Sigmoid colon (tissue), 7 donors: ENCODE data around the gene ZNF79. TPM values are rescaled to one million over a fixed set of nuclear protein-coding genes. Genes with fewer than 3 reads are reported as not detected.

ENCODE experiments used
- DNase-seq: peaks from one replicate; pipeline ENCODE4 v3.0.0-alpha.2; 2019
- H3K27ac ChIP-seq, 4 donors: fragments of 200-600 bp; sonication (generic); one replicate each; pipeline ENCODE4 v1.5.1; 2016 to 2019; ENCODE audit warnings: mild to moderate bottlenecking in 1 of 4
- H3K27me3 ChIP-seq, 3 donors: fragments of 200-600 bp; sonication (generic); one replicate each; pipeline ENCODE4 v1.5.1; 2019; ENCODE audit warnings: mild to moderate bottlenecking in 1 of 3
- H3K36me3 ChIP-seq, 4 donors: fragments of 200-600 bp; sonication (generic); one replicate each; pipeline ENCODE4 v1.5.1; 2016 to 2019
- H3K4me1 ChIP-seq, 4 donors: fragments of 200-600 bp; sonication (generic); one replicate each; pipeline ENCODE4 v1.5.1; 2017 to 2019
- H3K4me3 ChIP-seq, 4 donors: fragments of 200-600 bp; sonication (generic); one replicate each; pipeline ENCODE4 v1.5.1; 2017 to 2019; ENCODE audit warnings: mild to moderate bottlenecking in 2 of 4, moderate library complexity in 1 of 4
- H3K9me3 ChIP-seq, 4 donors: fragments of 200-600 bp in 3 of 4; sonication (generic) in 3 of 4; one replicate each; pipeline versions ENCODE4 v1.5.1 to v1.6.1; 2013 to 2019
- EP300 ChIP-seq, 4 donors: sonication (generic); formaldehyde crosslinking; IDR thresholded peaks; one replicate each; pipeline ENCODE4 v1.6.1; 2017; ENCODE audit warnings: antibody characterized with exemption in 4 of 4
- POLR2A ChIP-seq, 2 donors: fragments of 450-650 bp; IDR thresholded peaks; one replicate each; pipeline ENCODE4 v1.6.1; 2016; ENCODE audit warnings: antibody characterized with exemption in 2 of 2, mild to moderate bottlenecking in 2 of 2, moderate library complexity in 2 of 2
- POLR2AphosphoS5 ChIP-seq, 4 donors: sonication (generic); formaldehyde crosslinking; IDR thresholded peaks; one replicate each; pipeline ENCODE4 v1.6.1; 2017; ENCODE audit warnings: antibody characterized with exemption in 4 of 4
- WGBS, 2 donors: extraction: QIAGEN DNeasy Blood & Tissue Kit; methylation state at CpG; one replicate each; pipeline ENCODE4 v1.1.7; 2013; 5-methylcytosine and 5-hydroxymethylcytosine counted together
- intact Hi-C: fragments of 100-400 bp; cut with DNase I; formaldehyde crosslinking; loops from one replicate; pipeline ENCODE4 v1.15.1; 2023
- polyA plus RNA-seq, 3 donors: library from polyadenylated mRNA; stranded (reverse); fragments of 200-250 nt; gene quantifications; one replicate each; pipeline ENCODE4 v1.2.3, GENCODE V29; 2013
- total RNA-seq, 4 donors: library from RNA; depleted of rRNA; stranded (reverse); fragments of >200 nt; gene quantifications; one replicate each; pipeline ENCODE4 v1.1.0, GENCODE V29; 2016
- TF ChIP-seq, protein P1 (sequence below), 4 experiments: fragments of 450-650 bp in 3 of 4; fragments of 200-600 bp in 1 of 4; IDR thresholded peaks; one replicate each; pipeline ENCODE4 v1.5.1; 2016 to 2019; ENCODE audit warnings: antibody characterized with exemption in 4 of 4, mild to moderate bottlenecking in 3 of 4, moderate library complexity in 2 of 4
- donor health status: healthy with polysubstance abuse.
- donor health status: Bipolar disorder and iron deficiency.
- donor health status: healthy.

ZNF79 gene
- total and polyA plus RNA-seq, 7 donors, result 0.60 to 14.6 (median 10.9) TPM

DNA sequence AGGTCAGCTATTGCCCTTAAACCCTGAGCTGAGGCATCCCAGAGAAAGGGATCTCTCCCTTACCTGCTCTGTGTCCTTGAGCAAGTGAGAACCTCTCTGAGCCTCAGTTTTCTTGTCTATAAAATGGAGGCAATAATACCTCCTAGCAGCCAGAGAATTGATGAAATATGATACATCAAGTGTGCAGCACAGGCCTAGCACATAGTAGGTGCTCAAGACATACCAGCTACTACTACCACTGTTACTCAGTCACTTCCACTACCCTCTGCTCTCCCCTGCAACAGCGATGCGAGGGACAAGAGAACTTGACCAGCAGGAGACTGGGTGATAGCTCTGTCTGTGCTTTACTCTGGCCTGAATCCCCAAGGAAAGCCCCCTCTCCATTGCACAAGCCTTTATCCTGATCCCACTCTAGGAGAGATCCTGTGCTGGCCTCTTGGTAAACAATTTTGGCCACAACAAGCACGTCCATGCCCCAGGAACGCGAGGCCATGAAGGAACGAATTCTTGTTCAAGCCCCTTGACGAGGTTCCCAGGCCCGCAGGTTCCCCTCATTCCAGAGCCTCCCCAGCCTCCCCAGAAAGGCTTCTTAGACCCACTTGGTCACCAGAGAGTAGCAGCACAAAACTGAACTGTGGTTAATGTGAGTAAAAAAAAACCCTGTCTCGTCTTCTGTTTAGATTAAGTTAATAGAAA is 66.5 kb downstream of the ZNF79 start:
- H3K27ac ChIP-seq, result no peak overlapping the region
- H3K36me3 ChIP-seq, result peaks cover 27 to 86% (median 61%) of the 10 kb centered on the region in 4 donors
- DNase-seq, result no peak
- intact Hi-C loops, result no loop called here
- no peaks in the 10 kb centered on the region for H3K27me3 ChIP-seq
- no peak for TF ChIP-seq EP300 (IDR thresholded peaks at IDR 0.05)
- TF ChIP-seq, protein P1, sequence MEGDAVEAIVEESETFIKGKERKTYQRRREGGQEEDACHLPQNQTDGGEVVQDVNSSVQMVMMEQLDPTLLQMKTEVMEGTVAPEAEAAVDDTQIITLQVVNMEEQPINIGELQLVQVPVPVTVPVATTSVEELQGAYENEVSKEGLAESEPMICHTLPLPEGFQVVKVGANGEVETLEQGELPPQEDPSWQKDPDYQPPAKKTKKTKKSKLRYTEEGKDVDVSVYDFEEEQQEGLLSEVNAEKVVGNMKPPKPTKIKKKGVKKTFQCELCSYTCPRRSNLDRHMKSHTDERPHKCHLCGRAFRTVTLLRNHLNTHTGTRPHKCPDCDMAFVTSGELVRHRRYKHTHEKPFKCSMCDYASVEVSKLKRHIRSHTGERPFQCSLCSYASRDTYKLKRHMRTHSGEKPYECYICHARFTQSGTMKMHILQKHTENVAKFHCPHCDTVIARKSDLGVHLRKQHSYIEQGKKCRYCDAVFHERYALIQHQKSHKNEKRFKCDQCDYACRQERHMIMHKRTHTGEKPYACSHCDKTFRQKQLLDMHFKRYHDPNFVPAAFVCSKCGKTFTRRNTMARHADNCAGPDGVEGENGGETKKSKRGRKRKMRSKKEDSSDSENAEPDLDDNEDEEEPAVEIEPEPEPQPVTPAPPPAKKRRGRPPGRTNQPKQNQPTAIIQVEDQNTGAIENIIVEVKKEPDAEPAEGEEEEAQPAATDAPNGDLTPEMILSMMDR (IDR thresholded peaks at IDR 0.05), result no peak
- TF ChIP-seq POLR2AphosphoS5 (IDR thresholded peaks at IDR 0.05), result no peak
- no peak for TF ChIP-seq POLR2A (IDR thresholded peaks at IDR 0.05)
- no peak overlapping the region for H3K4me3 ChIP-seq
- H3K9me3 ChIP-seq, result no peaks in the 10 kb centered on the region
- WGBS, 2 donors, result 85 to 90% methylated on average over 9 of the region's 9 CpGs
- peaks cover 0 to 28% (median 20%) of the 10 kb centered on the region in 4 donors for H3K4me1 ChIP-seq

- Histone ChIP-seq H3K27me3 (no peaks in the 10 kb centered on the region), H3K4me1 (peaks cover 0 to 36% (median 28%) of the 10 kb centered on the region in 4 donors), H3K27ac (peak overlapping the region in 1 of 4 donors; percentile 57), H3K36me3 (peaks cover 18 to 86% (median 60%) of the 10 kb centered on the region in 4 donors), H3K4me3 (no peak overlapping the region), H3K9me3 (no peaks in the 10 kb centered on the region)
- TF ChIP-seq EP300 (IDR thresholded peaks at IDR 0.05), result no peak
- TF ChIP-seq POLR2A (IDR thresholded peaks at IDR 0.05), result no peak
- TF ChIP-seq POLR2AphosphoS5 (IDR thresholded peaks at IDR 0.05), result no peak
- TF ChIP-seq, protein P1 (IDR thresholded peaks at IDR 0.05), result no peak
- no peak for DNase-seq
- intact Hi-C loops, result no loop called here
- 82 to 90% methylated on average over 10 of the region's 10 CpGs for WGBS, 2 donors
Observed at GRCh38 chr9:127491516-127491915, 67.3 kb downstream of the ZNF79 start.

DNA sequence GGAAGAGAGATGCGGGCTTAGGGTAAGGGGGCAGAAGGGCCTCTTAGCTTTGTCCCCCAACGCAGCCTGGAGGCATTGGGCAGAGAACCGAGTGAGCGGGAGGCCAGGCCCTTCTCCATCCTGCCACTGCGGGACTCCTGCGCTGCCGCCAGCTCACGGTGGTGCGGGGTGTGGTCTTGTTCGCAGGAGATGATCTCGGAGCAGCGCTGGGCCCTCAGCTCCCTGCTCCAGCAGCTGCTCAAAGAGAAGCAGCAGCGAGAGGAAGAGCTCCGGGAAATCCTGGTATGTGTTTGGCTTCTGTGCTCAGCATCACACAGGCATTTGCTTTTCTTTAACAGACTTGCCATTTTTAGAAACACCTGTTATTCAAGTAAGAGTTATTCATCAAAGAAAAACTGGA is 68.4 kb downstream of the ZNF79 start:
- Histone ChIP-seq H3K27me3 (no peaks in the 10 kb centered on the region), H3K9me3 (no peaks in the 10 kb centered on the region), H3K4me1 (peaks cover 0 to 38% (median 31%) of the 10 kb centered on the region in 4 donors), H3K36me3 (peaks cover 14 to 86% (median 62%) of the 10 kb centered on the region in 4 donors), H3K27ac (peak overlapping the region in 2 of 4 donors; percentile 39 to 57), H3K4me3 (no peak overlapping the region)
- no peak for DNase-seq
- WGBS, 2 donors, result 91% methylated on average over 14 of the region's 14 CpGs
- intact Hi-C loops, result no loop called here
- TF ChIP-seq POLR2A (IDR thresholded peaks at IDR 0.05), result no peak
- no peak for TF ChIP-seq EP300 (IDR thresholded peaks at IDR 0.05)
- TF ChIP-seq, protein P1 (IDR thresholded peaks at IDR 0.05), result no peak
- no peak for TF ChIP-seq POLR2AphosphoS5 (IDR thresholded peaks at IDR 0.05)

- Histone ChIP-seq H3K36me3 (peaks cover 8 to 87% (median 59%) of the 10 kb centered on the region in 4 donors), H3K4me1 (peaks cover 0 to 38% (median 31%) of the 10 kb centered on the region in 4 donors), H3K27me3 (no peaks in the 10 kb centered on the region), H3K9me3 (no peaks in the 10 kb centered on the region), H3K27ac (peak overlapping the region in 3 of 4 donors; percentile 85 to 89 (median 89)), H3K4me3 (no peak overlapping the region)
- intact Hi-C loops, result no loop called here
- WGBS, 2 donors, result 87 to 88% methylated on average over 22 of the region's 22 CpGs
- no peak for TF ChIP-seq POLR2A (IDR thresholded peaks at IDR 0.05)
- no peak for TF ChIP-seq POLR2AphosphoS5 (IDR thresholded peaks at IDR 0.05)
- TF ChIP-seq EP300 (IDR thresholded peaks at IDR 0.05), result no peak
- TF ChIP-seq, protein P1 (IDR thresholded peaks at IDR 0.05), result no peak
- DNase-seq, result peak; percentile 57
Observed at GRCh38 chr9:127493592-127494303, 69.6 kb downstream of the ZNF79 start.
